ENCODE measurements around the gene RBM20. TPM values are rescaled to one million over a fixed set of nuclear protein-coding genes. Genes with fewer than 3 reads are reported as not detected.

Gene RBM20
- total RNA-seq, 1 experiment from 2014 or later, result 0.17 TPM

DNA sequence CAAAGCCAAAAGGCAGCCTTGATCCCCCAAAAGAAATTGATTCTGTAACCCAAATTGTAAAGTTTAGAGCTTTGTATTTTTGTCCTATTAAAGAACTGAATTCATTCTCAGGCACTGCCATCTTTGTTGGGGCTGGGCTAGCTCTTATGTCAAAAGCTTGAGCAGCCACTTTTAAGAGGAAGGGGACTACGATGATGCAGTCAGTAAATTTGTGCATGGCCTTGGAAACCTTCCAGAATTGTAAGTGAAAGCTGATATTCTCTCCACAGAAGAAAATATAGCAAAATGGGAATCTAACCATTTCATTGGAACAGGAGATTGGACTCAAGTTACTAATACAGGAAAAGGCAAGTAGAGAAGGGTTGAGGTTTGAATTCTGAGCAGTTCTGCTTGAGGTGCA lies 50.1 kb downstream of the RBM20 start:
- TF ChIP-seq CTCF (conservative IDR thresholded peaks at IDR 0.05), result no peak
- no peak overlapping the region for H2AK5ac ChIP-seq (ENCODE audit: insufficient read length, low read length)

More for the DNA sequence above, 50.1 kb downstream of the RBM20 start:
- Mint-ChIP-seq H3K4me3 (no peak overlapping the region), H3K27ac (no peak overlapping the region), H3K9me3 (peaks cover 5 to 18% of the 10 kb centered on the region in 2 experiments; a peak in 4 of 5 replicates), H3K27me3 (ENCODE audit: low read depth) (peaks cover 5% of the 10 kb centered on the region), H3K4me1 (peaks cover 14 to 15% of the 10 kb centered on the region in 2 experiments), H3K36me3 (ENCODE audit: insufficient read depth in 1 of 3, low read depth in 3 of 3) (peaks cover 0 to 20% (median 6%) of the 10 kb centered on the region in 3 experiments; a peak in 5 of 7 replicates)
- H4K5ac ChIP-seq (ENCODE audit: insufficient read length, low read depth, low read length), result no peak overlapping the region
- no peak overlapping the region for H2AFZ ChIP-seq (ENCODE audit: low read length)
- H3K9me3 ChIP-seq (ENCODE audit: control insufficient read depth, low read depth, low read length), result no peaks in the 10 kb centered on the region
- H3K23ac ChIP-seq (ENCODE audit: insufficient read length, low read depth, low read length), result no peak overlapping the region
- no peaks in the 10 kb centered on the region for H3K23me2 ChIP-seq (ENCODE audit: insufficient read length, low read depth, low read length, poor library complexity, severe bottlenecking)
- no peak overlapping the region for H3T11ph ChIP-seq (ENCODE audit: low read length)
- no peaks in the 10 kb centered on the region for H3K4me1 ChIP-seq (ENCODE audit: insufficient read depth, low read length)
- H4K8ac ChIP-seq (replicated peaks; ENCODE audit: insufficient read length, low read depth, low read length), result no peak overlapping the region
- H3K4me2 ChIP-seq (ENCODE audit: insufficient read depth, insufficient read length, low read length), result no peak overlapping the region
- H2BK15ac ChIP-seq (ENCODE audit: low read depth, low read length), result no peak overlapping the region
- no peaks in the 10 kb centered on the region for H3K79me1 ChIP-seq (ENCODE audit: insufficient read depth, low read depth, low read length, poor library complexity, severe bottlenecking)
- no peak overlapping the region for H3K9ac ChIP-seq (ENCODE audit: extremely low read depth, insufficient read length, low read length)
- no peak overlapping the region for H3K56ac ChIP-seq (ENCODE audit: insufficient read length, low read depth, low read length)
- WGBS (ENCODE audit: extremely low coverage, insufficient read length, low lambda C conversion rate), result no CpG with 5 or more reads among the region's 1 CpG
- no peak overlapping the region for H3K4ac ChIP-seq (ENCODE audit: low read depth, low read length)
- no peak overlapping the region for H2BK12ac ChIP-seq (ENCODE audit: insufficient read length, low read depth, low read length)
- no peak overlapping the region for H3K18ac ChIP-seq (ENCODE audit: insufficient read length, low read depth, low read length)
- no peak overlapping the region for H4K91ac ChIP-seq (ENCODE audit: insufficient read length, low read depth, low read length)
- no peak overlapping the region for H2BK20ac ChIP-seq (ENCODE audit: low read depth, low read length, poor library complexity, severe bottlenecking)
- no peak overlapping the region for H3K27ac ChIP-seq (ENCODE audit: insufficient read length, low read depth, low read length)
- no peaks in the 10 kb centered on the region for H4K20me1 ChIP-seq (ENCODE audit: control insufficient read depth, insufficient read depth, insufficient read length)
- H3K79me2 ChIP-seq (ENCODE audit: insufficient read depth, low read length), result no peaks in the 10 kb centered on the region
- H3K27me3 ChIP-seq (ENCODE audit: insufficient read depth, low read length), result no peaks in the 10 kb centered on the region
- H2BK120ac ChIP-seq (ENCODE audit: low read depth, low read length, poor library complexity, severe bottlenecking), result no peak overlapping the region
- H2BK5ac ChIP-seq (ENCODE audit: insufficient read length, low read length), result no peak overlapping the region
- DNase-seq, result no peak
- no peak overlapping the region for H3K14ac ChIP-seq (ENCODE audit: insufficient read depth, low read length)
